Neural progenitor cell (in vitro differentiated cells): ENCODE results near the gene MYO6.

Experiments used
- CTCF ChIP-seq: fragments of 200-600 bp; sonication (generic); IDR thresholded peaks from 2 replicates; pipeline ENCODE4 v1.5.1; 2017; ENCODE audit warnings: antibody characterized with exemption, mild to moderate bottlenecking
- EZH2 ChIP-seq: fragments of 200-600 bp; sonication (generic); IDR thresholded peaks from 2 replicates; pipeline ENCODE4 v1.6.1; 2017; ENCODE audit warnings: antibody characterized with exemption, mild to moderate bottlenecking, moderate library complexity

- TF ChIP-seq CTCF: no peak
- TF ChIP-seq EZH2: no peak
Observed at GRCh38 chr6:75936682-75937081, 187.6 kb downstream of the MYO6 start.
